DMS79 treated with DMSO at 0.1 percent for 48 hours (cell line): Measurements from ENCODE around the gene RIC3.
A peak's percentile ranks its signal among the peaks of the same experiment; 100 is the strongest.

Experiments used
- DNase-seq: peaks from one replicate; lab custom pipeline; 2025; lab: John Stamatoyannopoulos, UW

Gene RIC3, protein sequence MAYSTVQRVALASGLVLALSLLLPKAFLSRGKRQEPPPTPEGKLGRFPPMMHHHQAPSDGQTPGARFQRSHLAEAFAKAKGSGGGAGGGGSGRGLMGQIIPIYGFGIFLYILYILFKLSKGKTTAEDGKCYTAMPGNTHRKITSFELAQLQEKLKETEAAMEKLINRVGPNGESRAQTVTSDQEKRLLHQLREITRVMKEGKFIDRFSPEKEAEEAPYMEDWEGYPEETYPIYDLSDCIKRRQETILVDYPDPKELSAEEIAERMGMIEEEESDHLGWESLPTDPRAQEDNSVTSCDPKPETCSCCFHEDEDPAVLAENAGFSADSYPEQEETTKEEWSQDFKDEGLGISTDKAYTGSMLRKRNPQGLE

DNA sequence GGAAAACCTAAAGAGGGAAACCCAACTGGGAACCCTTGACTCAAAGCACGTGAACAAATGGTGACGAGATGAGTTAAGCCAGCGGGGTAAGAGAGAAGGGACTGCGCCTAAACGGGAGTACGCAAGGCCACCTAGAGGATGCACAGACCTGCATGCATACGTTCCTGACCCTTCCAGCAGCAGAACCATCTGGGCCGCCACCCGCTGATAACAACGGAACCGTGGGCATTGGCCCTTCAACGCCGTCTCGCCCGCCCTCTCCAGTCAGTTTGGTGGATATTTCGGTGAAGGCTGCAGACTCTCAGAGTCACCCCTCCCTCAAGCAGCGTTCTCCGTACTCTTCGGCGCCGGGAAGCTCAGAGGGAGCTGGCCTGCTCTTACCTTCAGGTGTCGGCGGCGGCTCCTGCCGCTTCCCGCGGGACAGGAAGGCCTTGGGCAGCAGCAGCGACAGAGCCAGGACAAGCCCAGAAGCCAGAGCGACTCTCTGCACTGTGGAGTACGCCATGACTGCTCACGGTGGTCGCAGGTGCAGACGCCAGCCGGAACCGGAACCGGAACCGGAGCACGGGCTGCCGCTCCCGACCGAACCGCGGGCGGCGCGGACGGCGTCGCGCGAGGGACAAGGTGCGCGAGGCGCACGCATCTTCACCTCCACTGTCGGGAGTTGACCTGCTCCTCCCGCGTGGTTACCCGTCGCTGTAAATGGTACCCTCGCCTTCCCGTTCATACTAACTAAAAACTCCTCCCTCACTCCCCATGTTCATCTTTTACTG is at the start of gene RIC3:
RIC3 (minus strand) TSS at position 541 of the 773 bp plus-strand sequence; CDS start at position 505, 36 bp downstream.
- DNase-seq = peak; percentile 75

GRCh38 chr11:8218409-8218808 is 49.6 kb upstream of the RIC3 start:
- DNase-seq = no peak

DNA sequence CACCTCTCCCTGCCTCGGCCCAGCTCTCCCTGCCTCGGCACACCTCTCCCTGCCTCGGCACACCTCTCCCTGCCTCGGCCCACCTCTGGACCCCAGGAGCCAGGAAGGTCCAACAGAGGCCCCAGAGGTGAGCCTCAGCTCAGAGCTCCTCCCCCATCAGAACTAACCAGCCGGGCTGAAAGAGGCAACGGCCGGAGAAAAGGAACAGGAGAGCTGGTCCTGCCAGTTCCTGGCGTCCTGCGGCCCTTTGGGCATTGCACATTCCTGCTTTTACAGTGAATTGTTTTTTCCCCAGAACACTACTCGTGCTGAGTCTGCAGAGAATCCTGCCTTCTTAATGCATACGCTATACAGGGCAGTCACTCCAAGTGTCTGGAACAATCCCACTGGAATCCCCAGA is 49.1 kb upstream of the RIC3 start:
- no peak for DNase-seq

DNA sequence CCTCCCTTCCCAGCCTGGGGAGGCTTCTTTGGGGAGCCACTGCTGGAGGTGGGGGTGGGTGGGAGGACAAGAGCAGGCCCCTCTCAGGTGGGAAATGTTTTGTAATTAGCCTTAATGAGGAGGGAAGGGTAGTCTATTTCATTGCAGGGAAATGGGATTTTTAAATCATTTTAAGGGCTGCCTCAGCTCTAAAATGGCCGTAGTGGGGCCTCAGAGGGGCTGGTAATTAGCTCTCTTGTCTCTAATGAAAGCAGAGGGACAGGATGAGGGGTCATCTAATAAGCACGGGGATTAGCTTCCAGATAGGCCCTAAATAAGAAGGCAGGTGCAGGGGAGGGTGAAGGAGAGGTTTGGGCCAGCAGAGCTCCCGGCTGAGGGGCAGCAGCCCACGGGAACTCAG is 48.3 kb upstream of the RIC3 start:
- DNase-seq = no peak

- DNase-seq = no peak
These were observed 44.6 kb upstream of the RIC3 start for GRCh38 chr11:8213376-8213775.

GRCh38 chr11:8209208-8209807 is 40.5 kb upstream of the RIC3 start:
- DNase-seq = no peak

DNA sequence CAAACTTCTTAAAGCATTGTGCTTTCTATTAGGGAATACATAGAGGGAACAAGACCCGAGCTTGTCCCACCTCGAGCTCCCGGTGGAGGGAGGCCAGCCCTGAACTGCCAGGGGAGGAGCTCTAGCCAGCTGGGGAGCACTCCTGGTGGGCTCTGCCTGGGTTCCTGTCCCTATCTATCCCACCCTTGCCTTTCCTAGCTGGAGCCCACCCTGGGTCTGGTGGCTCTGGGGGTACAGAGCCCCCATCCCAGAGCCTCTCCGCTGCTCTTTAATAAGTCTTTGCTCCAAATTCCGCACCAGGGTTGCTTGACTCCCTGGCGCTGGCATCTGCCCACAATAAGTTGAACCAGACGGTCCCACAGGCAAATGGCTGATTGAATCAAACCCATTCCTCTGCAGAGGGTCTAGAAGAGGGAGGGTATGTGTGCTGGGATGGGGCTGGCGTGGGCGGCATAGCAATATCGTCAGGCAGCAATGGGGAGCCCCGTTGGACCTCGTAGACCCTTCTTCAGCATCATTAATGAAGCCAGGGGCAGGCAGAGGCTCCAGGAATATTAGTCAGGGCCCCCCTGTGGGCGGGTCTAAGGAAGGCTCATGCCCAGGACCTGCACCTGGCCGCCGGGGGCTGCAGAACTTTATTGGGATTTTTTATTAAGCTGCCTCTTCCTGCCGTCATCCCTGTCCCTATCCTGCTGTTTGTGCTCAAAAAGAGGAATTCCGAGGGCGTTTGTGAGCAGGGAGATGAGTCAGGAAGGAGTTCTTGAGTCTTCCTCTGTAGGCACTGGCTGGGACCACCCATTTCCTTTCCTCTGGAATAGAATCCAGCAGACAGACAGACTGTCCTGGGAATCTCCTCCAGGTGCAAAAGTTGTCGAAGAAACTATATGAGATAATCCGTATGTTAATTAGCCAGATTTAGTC is 38.5 kb upstream of the RIC3 start:
- DNase-seq = no peak

GRCh38 chr11:8206251-8207079 is 37.6 kb upstream of the RIC3 start:
- DNase-seq = no peak

- DNase-seq = no peak
These were observed 36.7 kb upstream of the RIC3 start for GRCh38 chr11:8205566-8205965.

DNA sequence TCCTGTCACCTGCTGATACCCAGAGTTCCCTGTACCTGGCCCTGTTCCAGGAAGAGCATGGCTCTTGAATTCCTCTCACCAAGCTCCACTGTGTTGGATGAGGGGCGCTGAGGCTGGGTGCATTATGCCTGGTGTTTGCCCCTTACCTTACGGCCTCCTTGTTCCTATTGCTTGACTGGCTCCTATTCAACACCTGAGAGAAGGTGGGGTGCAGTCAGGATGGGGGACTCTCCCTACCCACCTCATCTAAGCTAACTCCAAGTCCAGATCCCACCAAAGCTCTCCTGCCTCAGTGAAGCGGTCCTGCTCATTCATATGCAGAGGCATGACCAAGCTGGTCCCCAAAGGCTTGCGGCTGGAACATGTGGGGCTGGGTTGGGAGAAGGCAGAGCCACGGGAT is 35.8 kb upstream of the RIC3 start:
- DNase-seq = no peak

GRCh38 chr11:8204025-8204424 is 35.2 kb upstream of the RIC3 start:
- DNase-seq = no peak

GRCh38 chr11:8203414-8203715 is 34.5 kb upstream of the RIC3 start:
- no peak for DNase-seq

DNA sequence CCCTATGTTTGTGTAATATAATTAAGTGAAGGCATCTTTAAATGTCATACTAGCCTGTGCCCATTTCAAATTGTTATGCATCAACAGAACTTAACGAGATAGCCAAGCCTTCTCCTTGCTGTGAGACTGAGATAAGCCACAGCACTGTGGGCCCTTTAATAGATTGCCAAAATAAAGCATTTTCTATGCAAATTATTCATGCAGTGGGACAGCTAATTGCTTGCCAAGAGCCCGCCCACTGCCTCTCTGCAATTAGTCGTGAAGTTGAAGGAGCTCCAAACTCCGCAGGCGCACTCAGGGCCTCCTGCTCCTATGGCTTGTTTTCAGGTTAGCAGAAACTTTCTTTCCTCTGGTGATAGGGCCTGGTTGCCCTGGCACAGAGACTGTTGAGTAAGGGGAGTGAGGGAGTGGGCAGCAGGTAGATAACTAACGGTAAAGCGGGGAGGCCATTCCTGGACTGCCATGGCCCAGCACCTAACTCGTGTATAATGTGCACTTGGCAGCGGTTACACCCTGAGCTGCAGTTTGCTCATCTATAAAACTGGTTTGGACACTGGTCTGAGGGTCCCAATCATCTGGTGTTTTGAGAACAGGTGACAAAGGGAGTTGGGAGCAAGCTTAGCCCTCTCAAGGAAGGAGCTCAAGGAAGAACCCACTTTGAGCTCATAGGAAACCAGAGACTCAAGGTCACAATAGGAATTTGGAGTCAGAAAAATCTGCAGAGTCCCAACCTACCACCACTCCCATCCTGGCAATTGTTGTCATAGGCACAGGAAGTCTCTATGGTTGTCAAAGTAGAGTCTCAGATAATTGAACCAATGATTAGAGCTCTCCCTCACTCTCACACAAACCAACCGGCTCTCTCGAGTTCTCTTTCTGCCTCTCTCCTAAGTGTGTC is 33.9 kb upstream of the RIC3 start:
- no peak for DNase-seq

- DNase-seq = peak; percentile 54
These were observed 33.0 kb upstream of the RIC3 start for GRCh38 chr11:8201644-8202365.

DNA sequence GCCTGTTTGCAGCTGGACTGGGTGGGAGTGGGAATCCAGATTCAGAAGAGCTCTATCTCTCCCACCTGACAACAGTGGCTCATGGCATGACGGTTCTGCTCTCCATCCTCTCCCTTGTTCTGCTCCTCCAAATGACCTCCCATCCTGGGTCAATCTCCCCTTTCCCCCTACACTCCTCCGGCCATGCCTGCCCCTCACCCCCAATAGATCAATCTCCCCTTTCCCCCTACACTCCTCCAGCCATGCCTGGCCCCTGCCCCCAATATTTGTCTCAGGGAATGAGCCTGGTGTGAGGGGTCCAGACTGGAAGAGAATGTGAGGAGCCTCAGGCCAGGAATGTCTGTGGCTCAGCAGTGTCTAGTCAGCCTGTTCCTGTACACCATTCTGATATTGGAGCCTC is 30.9 kb upstream of the RIC3 start:
- DNase-seq = no peak

DNA sequence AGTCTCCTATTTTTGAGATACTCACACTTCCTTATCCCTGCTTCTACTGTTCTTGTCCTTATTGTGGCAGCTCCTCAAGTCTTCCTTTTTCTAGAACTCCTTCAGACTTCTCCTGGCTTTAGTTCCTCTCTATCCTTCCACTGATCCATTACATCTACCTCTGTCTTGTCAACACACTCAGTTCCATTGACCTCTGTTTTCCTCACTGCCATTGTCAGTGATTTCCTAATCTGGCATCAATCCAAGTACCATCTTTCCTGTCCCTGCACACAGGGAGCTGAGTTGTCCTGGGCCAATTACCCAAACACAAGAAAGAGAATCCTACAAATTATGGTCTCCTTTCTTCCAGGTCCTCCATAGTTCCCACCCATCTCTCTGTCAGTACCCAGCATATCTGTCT is 27.9 kb upstream of the RIC3 start:
- DNase-seq = no peak

DNA sequence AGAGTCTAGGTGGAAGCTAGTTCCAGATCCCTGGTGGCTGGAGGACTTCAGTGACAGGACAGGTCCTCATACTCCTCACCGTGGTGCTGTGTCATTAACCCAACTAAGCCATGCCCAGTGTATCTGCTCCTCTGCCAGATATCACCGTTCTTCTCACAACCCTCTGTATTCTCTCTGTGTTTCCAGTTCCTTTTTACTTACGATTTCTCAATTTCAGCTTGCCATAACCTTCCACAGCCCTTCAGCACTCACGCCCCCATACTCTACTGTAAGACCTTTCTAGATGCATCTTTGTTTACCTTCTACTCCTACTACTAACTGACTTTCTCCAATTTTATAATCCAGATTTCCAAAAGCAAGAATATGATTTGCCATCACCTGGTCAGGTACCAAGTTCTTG is 26.1 kb upstream of the RIC3 start:
- no peak for DNase-seq

DNA sequence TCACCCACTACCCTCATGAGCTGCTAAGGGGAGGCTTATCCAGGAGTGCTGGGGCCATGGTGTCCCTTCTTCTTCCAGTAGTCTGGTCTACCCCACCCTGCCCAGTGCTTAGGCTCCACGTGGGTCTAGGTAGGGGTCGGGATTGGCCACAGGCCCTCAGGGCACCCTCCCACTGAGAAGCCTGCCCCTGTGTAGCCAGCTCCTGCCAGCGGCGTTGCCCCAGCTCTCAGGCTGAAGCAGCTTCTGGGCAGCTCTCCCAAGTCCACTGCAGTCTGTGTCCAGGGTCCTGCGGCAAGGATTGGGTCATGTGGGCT is 24.0 kb upstream of the RIC3 start:
- no peak for DNase-seq

- peak; percentile 67 for DNase-seq
These were observed 23.4 kb upstream of the RIC3 start for GRCh38 chr11:8192016-8192895.
